ENCODE data around the gene NFIC. TPM values are rescaled to one million over a fixed set of nuclear protein-coding genes. Genes with fewer than 3 reads are reported as not detected.
A peak's percentile ranks its signal among the peaks of the same experiment; 100 is the strongest.

Gene NFIC
- total RNA-seq, 4 donors from 2014 or later = 55.7 to 84.5 (median 65.5) TPM

DNA sequence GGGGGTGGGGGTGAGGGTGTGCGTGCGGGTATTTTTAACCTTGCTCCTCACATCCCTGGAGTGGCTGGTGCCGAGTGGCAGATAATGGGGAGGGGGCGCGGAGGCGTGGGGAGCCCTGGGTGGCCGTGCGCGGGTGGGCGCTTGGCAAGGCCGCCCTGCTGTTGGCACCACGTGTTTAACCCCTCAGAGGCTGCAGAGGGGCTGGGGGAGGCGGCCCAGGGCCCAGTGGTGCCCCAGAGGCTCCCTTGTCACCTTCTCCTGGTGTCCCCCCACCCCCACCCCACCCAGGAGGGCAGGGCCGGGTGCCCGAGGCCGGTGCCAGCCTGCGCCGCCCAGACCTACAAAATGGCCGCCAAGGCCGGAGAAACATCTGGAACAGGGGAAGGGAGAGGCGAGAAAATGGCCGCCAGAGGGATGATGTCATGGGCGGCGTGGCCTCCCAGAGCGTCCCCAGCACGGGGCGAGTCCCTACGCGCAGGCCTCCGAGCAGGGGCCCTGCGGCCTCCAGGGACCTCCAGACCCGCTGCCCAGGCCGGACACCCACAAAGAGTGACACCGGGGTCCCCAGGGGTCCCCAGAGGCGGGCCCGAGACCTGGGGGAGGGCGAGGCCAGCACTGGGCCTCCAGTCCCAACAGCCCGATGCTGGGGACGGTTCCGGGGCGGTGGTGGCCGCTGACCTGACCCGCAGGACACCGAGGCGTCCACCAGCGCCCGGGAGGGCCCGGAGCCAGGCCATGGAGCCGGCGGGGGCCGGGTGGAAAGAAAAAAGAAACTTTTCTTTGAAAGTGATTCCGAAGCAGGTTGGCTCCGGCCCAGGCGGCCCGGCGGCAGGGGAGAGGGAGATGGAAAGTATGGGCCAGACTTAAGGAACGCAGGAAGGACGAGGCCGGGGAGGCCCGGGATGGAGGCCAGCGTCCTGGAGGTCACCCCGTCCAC is 38.2 kb downstream of the NFIC start:
- ATAC-seq (ENCODE audit: low FRiP score) (peak; percentile 78), DNase-seq (ENCODE audit: low spot score) (peak; percentile 49)
- TF ChIP-seq, protein P1, sequence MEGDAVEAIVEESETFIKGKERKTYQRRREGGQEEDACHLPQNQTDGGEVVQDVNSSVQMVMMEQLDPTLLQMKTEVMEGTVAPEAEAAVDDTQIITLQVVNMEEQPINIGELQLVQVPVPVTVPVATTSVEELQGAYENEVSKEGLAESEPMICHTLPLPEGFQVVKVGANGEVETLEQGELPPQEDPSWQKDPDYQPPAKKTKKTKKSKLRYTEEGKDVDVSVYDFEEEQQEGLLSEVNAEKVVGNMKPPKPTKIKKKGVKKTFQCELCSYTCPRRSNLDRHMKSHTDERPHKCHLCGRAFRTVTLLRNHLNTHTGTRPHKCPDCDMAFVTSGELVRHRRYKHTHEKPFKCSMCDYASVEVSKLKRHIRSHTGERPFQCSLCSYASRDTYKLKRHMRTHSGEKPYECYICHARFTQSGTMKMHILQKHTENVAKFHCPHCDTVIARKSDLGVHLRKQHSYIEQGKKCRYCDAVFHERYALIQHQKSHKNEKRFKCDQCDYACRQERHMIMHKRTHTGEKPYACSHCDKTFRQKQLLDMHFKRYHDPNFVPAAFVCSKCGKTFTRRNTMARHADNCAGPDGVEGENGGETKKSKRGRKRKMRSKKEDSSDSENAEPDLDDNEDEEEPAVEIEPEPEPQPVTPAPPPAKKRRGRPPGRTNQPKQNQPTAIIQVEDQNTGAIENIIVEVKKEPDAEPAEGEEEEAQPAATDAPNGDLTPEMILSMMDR (IDR thresholded peaks at IDR 0.05) = no peak

DNA sequence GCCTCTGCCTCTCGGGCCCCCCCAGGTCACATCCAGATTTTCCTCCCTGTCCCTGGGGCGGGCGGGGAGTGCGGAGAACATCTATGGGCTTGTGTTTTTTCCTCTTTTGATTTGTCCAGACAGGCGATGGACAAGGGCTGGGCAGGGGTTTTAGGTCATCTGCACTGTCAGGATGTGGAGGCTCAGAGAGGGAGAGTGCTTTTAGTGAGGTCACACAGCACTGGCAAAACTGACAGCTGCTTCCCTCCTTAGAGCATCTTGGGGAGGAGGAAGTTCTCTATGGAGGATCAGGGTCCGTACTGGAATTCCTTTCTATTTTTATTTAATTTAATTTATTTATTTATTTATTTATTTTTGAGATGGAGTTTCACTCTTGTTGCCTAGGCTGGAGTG is 38.9 kb downstream of the NFIC start:
- no peak for DNase-seq (ENCODE audit: low spot score)
- no peak for ATAC-seq (ENCODE audit: low FRiP score)
- TF ChIP-seq, protein P1 (IDR thresholded peaks at IDR 0.05) = no peak

GRCh38 chr19:3406571-3407111 is 40.3 kb downstream of the NFIC start:
- TF ChIP-seq, protein P1 (IDR thresholded peaks at IDR 0.05) = no peak
- ATAC-seq (ENCODE audit: low FRiP score) (no peak), DNase-seq (ENCODE audit: low spot score) (no peak)

- DNase-seq (ENCODE audit: low spot score) = no peak
- ATAC-seq (ENCODE audit: low FRiP score) = no peak
- TF ChIP-seq, protein P1 (IDR thresholded peaks at IDR 0.05) = no peak
Observed at GRCh38 chr19:3407556-3408516, 41.5 kb downstream of the NFIC start.

GRCh38 chr19:3408996-3409345 is 42.6 kb downstream of the NFIC start:
- no peak for ATAC-seq (ENCODE audit: low FRiP score)
- TF ChIP-seq, protein P1 (IDR thresholded peaks at IDR 0.05) = no peak
- no peak for DNase-seq (ENCODE audit: low spot score)

DNA sequence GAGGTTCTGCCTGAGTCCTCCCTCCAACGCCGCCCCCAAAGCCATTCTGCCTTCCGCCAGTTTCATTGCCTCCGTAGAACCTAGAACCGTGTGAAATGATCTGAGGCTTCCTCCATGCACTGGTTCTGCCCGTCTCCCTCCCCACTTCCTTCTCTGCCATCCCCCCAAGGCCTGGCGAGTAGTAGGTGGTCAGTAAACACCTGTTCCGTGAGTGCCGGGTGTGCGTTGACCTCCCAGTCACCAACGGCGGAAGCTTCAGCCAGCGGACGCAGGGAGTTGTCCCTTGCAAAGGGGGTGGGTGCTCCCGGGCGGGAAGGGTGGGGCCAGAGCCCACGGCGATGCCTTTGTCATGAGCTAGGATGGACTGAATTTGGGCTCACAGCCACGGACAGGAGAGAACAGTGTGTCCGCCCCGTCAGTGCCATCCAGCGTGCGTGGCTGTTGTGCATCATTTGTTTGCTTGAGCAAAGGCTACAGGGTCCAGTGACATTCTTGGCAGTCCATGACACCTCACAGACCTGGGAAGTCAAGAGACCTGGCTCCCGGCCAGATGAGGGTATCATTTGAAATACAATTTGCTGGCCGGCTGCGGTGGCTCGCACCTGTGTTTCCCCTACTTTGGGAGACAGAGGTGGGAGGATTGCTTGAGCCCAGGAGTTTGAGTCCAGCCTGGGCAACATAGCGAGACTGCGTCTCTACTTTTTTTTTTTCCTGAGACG is 43.1 kb downstream of the NFIC start:
- DNase-seq (ENCODE audit: low spot score) = no peak
- TF ChIP-seq, protein P1 (IDR thresholded peaks at IDR 0.05) = no peak
- no peak for ATAC-seq (ENCODE audit: low FRiP score)
